PFSK-1 (cell line): ENCODE measurements around the gene IGF2R.

ENCODE experiments used
- FOXP2 ChIP-seq: optimal IDR thresholded peaks from 2 replicates; pipeline ENCODE3; 2011; ENCODE audit warnings: borderline replicate concordance, control low read depth, inconsistent platforms; ENCODE audit not compliant: insufficient read depth; ENCODE audit errors: extremely low read length, extremely low read depth
- POLR2AphosphoS5 ChIP-seq: IDR thresholded peaks from 2 replicates; pipeline ENCODE4 v1.6.1; 2012; ENCODE audit warnings: low read depth, mild to moderate bottlenecking, control low read depth, low read length, moderate library complexity
- REST ChIP-seq, 2 experiments: IDR thresholded peaks; 2 replicates each; pipeline versions ENCODE4 v1.6.1 to v1.8.0; 2011 to 2012; ENCODE audit warnings: low read depth in 2 of 2, low read length in 2 of 2, control low read depth in 1 of 2, inconsistent platforms in 1 of 2, mild to moderate bottlenecking in 1 of 2, moderate library complexity in 1 of 2; ENCODE audit not compliant: insufficient read depth in 1 of 2
- SIN3A ChIP-seq: IDR thresholded peaks from 2 replicates; pipeline ENCODE4 v1.6.1; 2012; ENCODE audit warnings: mild to moderate bottlenecking, low read length, moderate library complexity, borderline replicate concordance; ENCODE audit not compliant: insufficient read depth
- TAF1 ChIP-seq: IDR thresholded peaks from 2 replicates; pipeline ENCODE4 v1.6.1; 2012; ENCODE audit warnings: low read length, control low read depth, borderline replicate concordance; ENCODE audit not compliant: insufficient read depth

IGF2R gene

GRCh38 chr6:159931112-159931511, 37.8 kb upstream of the IGF2R start:
- TF ChIP-seq REST (IDR thresholded peaks at IDR 0.05; ENCODE audit: insufficient read depth in 1 of 2, low read depth in 2 of 2, low read length in 2 of 2) (no peak), SIN3A (no peak), TAF1 (no peak), POLR2AphosphoS5 (no peak), FOXP2 (no peak)

- TF ChIP-seq POLR2AphosphoS5 (no peak), TAF1 (no peak), FOXP2 (no peak), REST (IDR thresholded peaks at IDR 0.05; ENCODE audit: insufficient read depth in 1 of 2, low read depth in 2 of 2, low read length in 2 of 2) (no peak), SIN3A (no peak)
Measured at GRCh38 chr6:159931846-159932245, 37.0 kb upstream of the IGF2R start.

- TF ChIP-seq TAF1 (no peak), REST (IDR thresholded peaks at IDR 0.05; ENCODE audit: insufficient read depth in 1 of 2, low read depth in 2 of 2, low read length in 2 of 2) (no peak), POLR2AphosphoS5 (no peak), SIN3A (no peak)
Measured at GRCh38 chr6:159933077-159933476, 35.8 kb upstream of the IGF2R start.

GRCh38 chr6:159934181-159934580, 34.7 kb upstream of the IGF2R start:
- TF ChIP-seq FOXP2 (no peak), REST (IDR thresholded peaks at IDR 0.05; ENCODE audit: insufficient read depth in 1 of 2, low read depth in 2 of 2, low read length in 2 of 2) (no peak), SIN3A (no peak), TAF1 (no peak), POLR2AphosphoS5 (no peak)

GRCh38 chr6:159935065-159935464, 33.8 kb upstream of the IGF2R start:
- TF ChIP-seq POLR2AphosphoS5, result no peak
- TF ChIP-seq SIN3A, result no peak
- no peak for TF ChIP-seq TAF1
- TF ChIP-seq REST (IDR thresholded peaks at IDR 0.05; ENCODE audit: insufficient read depth in 1 of 2, low read depth in 2 of 2, low read length in 2 of 2), result no peak
- TF ChIP-seq FOXP2, result no peak
